ENCODE data around the gene BMP3.
"Not testable (repeated sequence)": the region's sequence is repeated elsewhere in the genome, so short reads cannot be mapped to it uniquely, and the experiment has no call there.

The BMP3 gene, protein sequence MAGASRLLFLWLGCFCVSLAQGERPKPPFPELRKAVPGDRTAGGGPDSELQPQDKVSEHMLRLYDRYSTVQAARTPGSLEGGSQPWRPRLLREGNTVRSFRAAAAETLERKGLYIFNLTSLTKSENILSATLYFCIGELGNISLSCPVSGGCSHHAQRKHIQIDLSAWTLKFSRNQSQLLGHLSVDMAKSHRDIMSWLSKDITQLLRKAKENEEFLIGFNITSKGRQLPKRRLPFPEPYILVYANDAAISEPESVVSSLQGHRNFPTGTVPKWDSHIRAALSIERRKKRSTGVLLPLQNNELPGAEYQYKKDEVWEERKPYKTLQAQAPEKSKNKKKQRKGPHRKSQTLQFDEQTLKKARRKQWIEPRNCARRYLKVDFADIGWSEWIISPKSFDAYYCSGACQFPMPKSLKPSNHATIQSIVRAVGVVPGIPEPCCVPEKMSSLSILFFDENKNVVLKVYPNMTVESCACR

GRCh38 chr4:81030061-81030980, at the start of gene BMP3:
Gene BMP3, plus strand, starts transcription at chr4:81030708. Its CDS starts 577 bp downstream, at chr4:81031285.
- Histone ChIP-seq H3K9ac (ENCODE audit: insufficient read length) (no peak within 1 kb of the TSS), H3K27ac (no peak within 1 kb of the TSS), H3K9me3 (ENCODE audit: low read depth, low read length) (no peaks in the 10 kb centered on the region), H3K36me3 (ENCODE audit: insufficient read depth, low read length) (no peaks in the 10 kb centered on the region), H3K4me3 (peak within 1 kb of the TSS; percentile 80)
- TF ChIP-seq FOXP2 (optimal IDR thresholded peaks at IDR 0.05; ENCODE audit: control extremely low read depth, extremely low read length, insufficient read depth): no peak
- no peak for TF ChIP-seq EZH2 (IDR thresholded peaks at IDR 0.05)
- no peak for TF ChIP-seq POLR2AphosphoS5 (IDR thresholded peaks at IDR 0.05; ENCODE audit: borderline replicate concordance, low read depth, low read length)
- DNase-seq (ENCODE audit: low read depth, low spot score): no peak

GRCh38 chr4:80986011-80986410, 44.5 kb upstream of the BMP3 start:
- DNase-seq (ENCODE audit: low read depth, low spot score): no peak
- Histone ChIP-seq H3K4me3 (no peak overlapping the region), H3K36me3 (ENCODE audit: insufficient read depth, low read length) (no peaks in the 10 kb centered on the region), H3K9ac (ENCODE audit: insufficient read length) (no peak overlapping the region), H3K9me3 (ENCODE audit: low read depth, low read length) (no peaks in the 10 kb centered on the region), H3K27ac (no peak overlapping the region)
- no peak for TF ChIP-seq FOXP2 (optimal IDR thresholded peaks at IDR 0.05; ENCODE audit: control extremely low read depth, extremely low read length, insufficient read depth)
- TF ChIP-seq POLR2AphosphoS5 (IDR thresholded peaks at IDR 0.05; ENCODE audit: borderline replicate concordance, low read depth, low read length): no peak
- TF ChIP-seq EZH2 (IDR thresholded peaks at IDR 0.05): no peak

GRCh38 chr4:80989921-80990544, 40.5 kb upstream of the BMP3 start:
- peak; percentile 52 for DNase-seq (ENCODE audit: low read depth, low spot score)
- TF ChIP-seq POLR2AphosphoS5 (IDR thresholded peaks at IDR 0.05; ENCODE audit: borderline replicate concordance, low read depth, low read length) (no peak), EZH2 (IDR thresholded peaks at IDR 0.05) (no peak), FOXP2 (optimal IDR thresholded peaks at IDR 0.05; ENCODE audit: control extremely low read depth, extremely low read length, insufficient read depth) (no peak)
- Histone ChIP-seq H3K4me3 (no peak overlapping the region), H3K36me3 (ENCODE audit: insufficient read depth, low read length) (no peaks in the 10 kb centered on the region), H3K27ac (no peak overlapping the region), H3K9ac (ENCODE audit: insufficient read length) (no peak overlapping the region), H3K9me3 (ENCODE audit: low read depth, low read length) (no peaks in the 10 kb centered on the region)

DNA sequence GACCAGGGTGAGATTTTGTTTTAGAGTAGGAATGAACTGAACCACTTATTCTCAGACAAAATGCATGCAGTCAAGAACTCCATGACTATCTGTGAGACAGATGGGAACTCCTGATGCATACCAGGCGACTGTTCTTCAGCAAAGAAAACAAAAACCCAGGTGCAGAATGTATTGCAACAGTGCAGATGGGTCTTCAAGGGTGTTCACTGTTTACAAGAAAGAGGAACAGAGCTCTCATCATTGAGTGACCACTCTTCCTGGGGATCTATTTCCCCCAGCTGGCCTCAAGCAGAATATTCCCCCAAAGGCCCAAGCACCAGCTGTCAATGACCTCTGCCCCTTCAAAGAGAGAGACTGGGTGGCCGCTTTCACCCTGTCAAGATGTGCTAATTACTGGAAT, 39.7 kb upstream of the BMP3 start:
- no peak overlapping the region for H3K27ac ChIP-seq

GRCh38 chr4:80999943-81000342, 30.6 kb upstream of the BMP3 start:
- Histone ChIP-seq H3K36me3 (ENCODE audit: insufficient read depth, low read length) (no peaks in the 10 kb centered on the region), H3K9ac (ENCODE audit: insufficient read length) (no peak overlapping the region), H3K27ac (no peak overlapping the region), H3K4me3 (no peak overlapping the region), H3K9me3 (ENCODE audit: low read depth, low read length) (no peaks in the 10 kb centered on the region)
- no peak for DNase-seq (ENCODE audit: low read depth, low spot score)
- TF ChIP-seq FOXP2 (optimal IDR thresholded peaks at IDR 0.05; ENCODE audit: control extremely low read depth, extremely low read length, insufficient read depth): no peak

More for the DNA sequence above, 39.7 kb upstream of the BMP3 start:
- TF ChIP-seq EZH2 (IDR thresholded peaks at IDR 0.05) (no peak), FOXP2 (optimal IDR thresholded peaks at IDR 0.05; ENCODE audit: control extremely low read depth, extremely low read length, insufficient read depth) (no peak), POLR2AphosphoS5 (IDR thresholded peaks at IDR 0.05; ENCODE audit: borderline replicate concordance, low read depth, low read length) (no peak)
- Histone ChIP-seq H3K4me3 (no peak overlapping the region), H3K9ac (ENCODE audit: insufficient read length) (no peak overlapping the region), H3K9me3 (ENCODE audit: low read depth, low read length) (no peaks in the 10 kb centered on the region), H3K36me3 (ENCODE audit: insufficient read depth, low read length) (no peaks in the 10 kb centered on the region)
- DNase-seq (ENCODE audit: low read depth, low spot score): no peak

DNA sequence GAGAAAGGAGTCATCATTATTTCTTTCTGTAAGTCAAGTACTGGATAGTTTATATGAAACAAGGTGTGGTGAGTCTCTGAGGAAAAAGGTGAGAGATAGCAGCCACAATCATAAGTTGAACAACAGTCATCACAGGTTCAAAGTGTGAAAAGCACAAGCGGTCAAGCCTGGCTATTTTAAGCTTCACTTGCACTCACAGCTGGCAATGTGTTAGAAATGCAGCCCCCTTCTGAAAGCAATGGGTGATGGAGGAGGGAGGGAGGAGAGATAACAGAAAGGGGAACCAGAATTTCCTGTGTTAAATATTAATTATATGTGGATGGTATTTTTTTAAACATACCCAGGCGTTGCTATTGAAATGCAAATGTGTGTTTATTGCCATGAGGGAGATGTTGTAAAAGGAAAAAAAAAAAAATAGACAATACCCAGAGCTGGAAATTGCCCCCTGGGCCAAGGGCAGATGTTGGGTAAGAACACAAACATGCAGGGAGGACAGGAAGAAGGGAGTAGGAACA, 26.9 kb upstream of the BMP3 start:
- H3K9me3 ChIP-seq (ENCODE audit: low read depth, low read length): no peaks in the 10 kb centered on the region
- no peak overlapping the region for H3K4me3 ChIP-seq
- TF ChIP-seq POLR2AphosphoS5 (IDR thresholded peaks at IDR 0.05; ENCODE audit: borderline replicate concordance, low read depth, low read length) (peak; percentile 28; the same call in 1 of the 2 replicates), EZH2 (IDR thresholded peaks at IDR 0.05) (no peak), FOXP2 (optimal IDR thresholded peaks at IDR 0.05; ENCODE audit: control extremely low read depth, extremely low read length, insufficient read depth) (no peak)
- H3K27ac ChIP-seq: no peak overlapping the region
- no peaks in the 10 kb centered on the region for H3K36me3 ChIP-seq (ENCODE audit: insufficient read depth, low read length)
- peak; percentile 32 for DNase-seq (ENCODE audit: low read depth, low spot score)
- H3K9ac ChIP-seq (ENCODE audit: insufficient read length): no peak overlapping the region

DNA sequence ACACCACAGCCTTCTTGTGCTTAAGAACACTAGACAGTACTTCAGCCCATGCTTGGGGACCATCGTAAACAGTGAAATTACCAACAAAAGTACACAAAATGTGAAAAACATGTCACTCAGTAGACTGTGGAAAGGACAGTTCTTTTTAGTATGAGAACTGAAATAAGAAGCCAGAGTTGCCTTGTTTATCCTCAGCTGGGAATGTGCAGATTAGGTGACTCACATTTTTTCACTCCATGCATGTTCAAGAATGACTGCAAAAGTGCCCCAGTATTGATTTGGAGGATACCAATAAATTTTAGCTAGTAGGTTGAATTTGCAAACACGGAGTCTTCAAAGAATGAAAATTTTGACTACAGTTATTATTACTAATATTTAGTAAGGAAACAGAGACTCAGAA, 23.1 kb upstream of the BMP3 start:
- Histone ChIP-seq H3K9ac (ENCODE audit: insufficient read length) (no peak overlapping the region), H3K9me3 (ENCODE audit: low read depth, low read length) (no peaks in the 10 kb centered on the region), H3K27ac (no peak overlapping the region), H3K36me3 (ENCODE audit: insufficient read depth, low read length) (no peaks in the 10 kb centered on the region), H3K4me3 (no peak overlapping the region)
- no peak for TF ChIP-seq EZH2 (IDR thresholded peaks at IDR 0.05)
- TF ChIP-seq FOXP2 (optimal IDR thresholded peaks at IDR 0.05; ENCODE audit: control extremely low read depth, extremely low read length, insufficient read depth): no peak
- no peak for DNase-seq (ENCODE audit: low read depth, low spot score)

- H3K36me3 ChIP-seq (ENCODE audit: insufficient read depth, low read length); H3K27ac ChIP-seq; DNase-seq (ENCODE audit: low read depth, low spot score); H3K4me3 ChIP-seq; H3K9ac ChIP-seq (ENCODE audit: insufficient read length); H3K9me3 ChIP-seq (ENCODE audit: low read depth, low read length): not testable (repeated sequence)
Observed at GRCh38 chr4:81016566-81016965, 13.9 kb upstream of the BMP3 start.
